GM18858 (cell line): ENCODE results near the gene OR2Y1.
"Not testable (repeated sequence)": the region's sequence is repeated elsewhere in the genome, so short reads cannot be mapped to it uniquely, and the experiment has no call there.

ENCODE experiments used
- ATAC-seq: cut with Tn5 transposase; IDR thresholded peaks from one replicate; pipeline ENCODE4 v1.9.1; 2021; ENCODE audit not compliant: unreplicated experiment

Gene OR2Y1

GRCh38 chr5:180739958-180740357, at the start of gene OR2Y1:
Gene OR2Y1, minus strand, starts transcription at chr5:180740058. Its CDS starts 0 bp downstream, at chr5:180740058.
- no peak for ATAC-seq

- not testable (repeated sequence) for ATAC-seq
Measured at GRCh38 chr5:180788651-180789410, 49.0 kb upstream of the OR2Y1 start.

- no peak for ATAC-seq
Measured at GRCh38 chr5:180787711-180788431, 48.0 kb upstream of the OR2Y1 start.

- ATAC-seq: no peak
Measured at GRCh38 chr5:180786531-180787398, 46.9 kb upstream of the OR2Y1 start.

GRCh38 chr5:180785794-180786221, 46.0 kb upstream of the OR2Y1 start:
- ATAC-seq: no peak

- no peak for ATAC-seq
Measured at GRCh38 chr5:180785121-180785781, 45.4 kb upstream of the OR2Y1 start.

- no peak for ATAC-seq
Measured at GRCh38 chr5:180784497-180785097, 44.7 kb upstream of the OR2Y1 start.

GRCh38 chr5:180783340-180784052, 43.6 kb upstream of the OR2Y1 start:
- ATAC-seq: no peak

- no peak for ATAC-seq
Measured at GRCh38 chr5:180782748-180783147, 42.9 kb upstream of the OR2Y1 start.

GRCh38 chr5:180781900-180782326, 42.1 kb upstream of the OR2Y1 start:
- not testable (repeated sequence) for ATAC-seq

GRCh38 chr5:180779985-180780610, 40.2 kb upstream of the OR2Y1 start:
- no peak for ATAC-seq

GRCh38 chr5:180777475-180777874, 37.6 kb upstream of the OR2Y1 start:
- no peak for ATAC-seq

- ATAC-seq: no peak
Measured at GRCh38 chr5:180776376-180776775, 36.5 kb upstream of the OR2Y1 start.

- ATAC-seq: no peak
Measured at GRCh38 chr5:180775624-180776023, 35.8 kb upstream of the OR2Y1 start.

- ATAC-seq: no peak
Measured at GRCh38 chr5:180771839-180772238, 32.0 kb upstream of the OR2Y1 start.

- no peak for ATAC-seq
Measured at GRCh38 chr5:180769821-180770220, 30.0 kb upstream of the OR2Y1 start.

GRCh38 chr5:180755601-180756000, 15.7 kb upstream of the OR2Y1 start:
- no peak for ATAC-seq

- ATAC-seq: no peak
Measured at GRCh38 chr5:180744253-180744652, 4.4 kb upstream of the OR2Y1 start.

GRCh38 chr5:180742727-180743126, 2.9 kb upstream of the OR2Y1 start:
- no peak for ATAC-seq
